ENCODE data around the gene FNDC10. TPM values are rescaled to one million over a fixed set of nuclear protein-coding genes. Genes with fewer than 3 reads are reported as not detected.
A peak's percentile ranks its signal among the peaks of the same experiment; 100 is the strongest.

Gene FNDC10
- total and polyA plus RNA-seq, 9 of the 15 experiments (the other 6 are each of a cell fraction or from before 2014, with no cell fraction given): 0.08 to 6.3 (median 1.6) TPM

DNA sequence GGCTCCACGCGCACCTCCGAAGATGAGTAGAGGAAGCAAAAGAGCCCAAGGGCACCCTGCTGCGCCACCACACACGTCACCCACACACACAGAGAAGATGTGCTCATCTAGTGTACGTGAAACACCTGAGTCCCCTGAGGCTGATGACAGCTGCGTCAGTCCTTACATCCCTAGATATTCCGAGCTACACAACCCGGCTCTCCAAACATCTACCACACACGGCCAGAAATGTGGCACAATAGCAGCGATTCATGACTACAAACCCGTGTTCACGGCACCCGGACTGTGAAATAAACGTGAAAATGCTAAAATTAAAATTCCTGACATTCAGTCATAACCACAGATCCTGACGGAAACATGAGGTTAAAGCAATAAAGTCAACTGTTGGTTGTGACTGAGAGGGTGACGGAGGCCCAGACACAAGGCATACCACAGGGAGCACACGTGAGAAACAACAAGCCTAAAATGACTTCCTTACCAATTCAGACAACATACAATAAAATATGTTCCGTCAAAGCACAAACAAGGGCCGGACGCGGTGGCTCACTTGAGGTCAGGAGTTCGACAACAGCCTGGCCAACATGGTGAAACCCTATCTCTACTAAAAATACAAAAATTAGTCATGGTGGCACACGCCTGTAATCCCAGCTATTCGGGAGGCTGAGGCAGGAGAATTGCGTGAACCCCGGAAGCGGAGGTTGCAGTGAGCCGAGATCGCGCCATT lies 32.6 kb downstream of the FNDC10 start:
- in situ Hi-C loops (cut with MboI): loop anchor here (5.0 kb wide), 1 partner anchor 90 kb away; the partner anchor contains the start of gene CDK11B
- no peak overlapping the region for H3K27ac ChIP-seq (ENCODE audit: extremely low read depth, low read depth, low read length)
- peaks cover 4% of the 10 kb centered on the region; the same call in 1 of the 2 replicates for H3K9me3 ChIP-seq (replicated peaks; ENCODE audit: control insufficient read depth, insufficient read depth, low read depth, low read length)
- H3K4me1 ChIP-seq (replicated peaks in 1 of 2; ENCODE audit: control insufficient read depth in 2 of 2, insufficient read depth in 2 of 2, low read length in 2 of 2): peaks cover 3 to 13% of the 10 kb centered on the region in 2 experiments; a peak in 3 of 5 replicates
- FAIRE-seq (no peak), DNase-seq (ENCODE audit: extremely low read depth in 1 of 4, low spot score in 3 of 4) (no peak), ATAC-seq (no peak)
- H3K4me2 ChIP-seq (ENCODE audit: insufficient read depth, low read length): no peak overlapping the region
- H3K4me3 ChIP-seq: no peak overlapping the region
- H3K27me3 ChIP-seq (ENCODE audit: control insufficient read depth in 2 of 2, insufficient read depth in 2 of 2, low read length in 2 of 2): no peaks in the 10 kb centered on the region
- no TSS peak for BruUV-seq (replicated peaks)
- POLR2A ChIA-PET: interaction anchor here (0.8 to 3.1 kb wide), 3 partner anchors 9 to 47 kb away, joined by 3 to 14 read pairs (median 6); no protein-coding TSS in a partner anchor
- intact Hi-C loops (cut with micrococcal nuclease): no loop called here
- no peak overlapping the region for H2AFZ ChIP-seq (ENCODE audit: low read depth, low read length)
- 94% methylated on average over 29 of the region's 31 CpGs for WGBS (ENCODE audit: insufficient coverage, low coverage, missing lambda C conversion rate)
- no peak overlapping the region for H3K9ac ChIP-seq (ENCODE audit: insufficient read depth in 1 of 2, low read depth in 2 of 2, low read length in 2 of 2)
- peaks cover 95% of the 10 kb centered on the region for H3K79me2 ChIP-seq (ENCODE audit: control insufficient read depth, insufficient read depth, low read length)
- 0 out of 2 replicates have a peak, but pooled peaks have one; percentile 37 for TF ChIP-seq RBFOX2 (IDR thresholded peaks at IDR 0.05; ENCODE audit: low read depth, low read length)
- peak; percentile 4 for TF ChIP-seq RBM22 (IDR thresholded peaks at IDR 0.05; ENCODE audit: low read depth, low read length, poor library complexity, severe bottlenecking)
- TF ChIP-seq, protein P1, sequence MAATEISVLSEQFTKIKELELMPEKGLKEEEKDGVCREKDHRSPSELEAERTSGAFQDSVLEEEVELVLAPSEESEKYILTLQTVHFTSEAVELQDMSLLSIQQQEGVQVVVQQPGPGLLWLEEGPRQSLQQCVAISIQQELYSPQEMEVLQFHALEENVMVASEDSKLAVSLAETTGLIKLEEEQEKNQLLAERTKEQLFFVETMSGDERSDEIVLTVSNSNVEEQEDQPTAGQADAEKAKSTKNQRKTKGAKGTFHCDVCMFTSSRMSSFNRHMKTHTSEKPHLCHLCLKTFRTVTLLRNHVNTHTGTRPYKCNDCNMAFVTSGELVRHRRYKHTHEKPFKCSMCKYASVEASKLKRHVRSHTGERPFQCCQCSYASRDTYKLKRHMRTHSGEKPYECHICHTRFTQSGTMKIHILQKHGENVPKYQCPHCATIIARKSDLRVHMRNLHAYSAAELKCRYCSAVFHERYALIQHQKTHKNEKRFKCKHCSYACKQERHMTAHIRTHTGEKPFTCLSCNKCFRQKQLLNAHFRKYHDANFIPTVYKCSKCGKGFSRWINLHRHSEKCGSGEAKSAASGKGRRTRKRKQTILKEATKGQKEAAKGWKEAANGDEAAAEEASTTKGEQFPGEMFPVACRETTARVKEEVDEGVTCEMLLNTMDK (IDR thresholded peaks at IDR 0.05; ENCODE audit: borderline replicate concordance, insufficient read depth, low read depth, low read length, poor library complexity, severe bottlenecking): no peak
- peaks cover 15% of the 10 kb centered on the region for H4K20me1 ChIP-seq (replicated peaks; ENCODE audit: control insufficient read depth, insufficient read depth, low read length)
- CTCF ChIA-PET (ENCODE audit: low intra/inter-chr PET ratio): no interaction called here
- H3K9me1 ChIP-seq (ENCODE audit: control insufficient read depth, insufficient read depth, low read length): no peaks in the 10 kb centered on the region
- peaks cover 90% of the 10 kb centered on the region for H3K36me3 ChIP-seq (ENCODE audit: control insufficient read depth, insufficient read depth, low read length)

Measured in K562 (cell line).